Cardiac muscle cell (in vitro differentiated cells and primary cell): ENCODE measurements around the gene SLX4IP. TPM values are rescaled to one million over a fixed set of nuclear protein-coding genes. Genes with fewer than 3 reads are reported as not detected.
A peak's percentile ranks its signal among the peaks of the same experiment; 100 is the strongest.

Experiments used
- DNase-seq, 2 donors: peaks; one replicate each; pipeline versions ENCODE4 v3.0.0 to v3.0.0-alpha.2; 2010 to 2017; ENCODE audit warnings: low read depth in 1 of 2, low spot score in 1 of 2
- H3K27ac ChIP-seq: fragments of 200-600 bp; sonication (generic); 2 replicates; pipeline ENCODE4 v1.5.1; 2016
- H3K27me3 ChIP-seq: fragments of 200-600 bp; sonication (generic); 2 replicates; pipeline ENCODE4 v1.6.0; 2016; ENCODE audit warnings: control low read depth
- H3K36me3 ChIP-seq: fragments of 200-600 bp; sonication (generic); 2 replicates; pipeline ENCODE4 v1.5.1; 2016; ENCODE audit warnings: control low read depth
- H3K4me1 ChIP-seq: fragments of 200-600 bp; sonication (generic); 2 replicates; pipeline ENCODE4 v1.8.1; 2017; ENCODE audit warnings: low read depth, mild to moderate bottlenecking, mixed run types
- H3K4me3 ChIP-seq: fragments of 200-600 bp; sonication (generic); 2 replicates; pipeline ENCODE4 v1.5.1; 2016; ENCODE audit warnings: mild to moderate bottlenecking
- H3K9me3 ChIP-seq: fragments of 200-600 bp; sonication (generic); 2 replicates; pipeline ENCODE4 v1.5.1; 2017; ENCODE audit warnings: low read depth, mild to moderate bottlenecking, control low read depth
- polyA plus RNA-seq: library from polyadenylated mRNA; unstranded; fragments of >200 nt; fragmentation: Nextera tagmentation; extraction: Ambion mirVana; gene quantifications from 2 replicates; pipeline ENCODE4 v1.2.1, GENCODE V29; 2016
- total RNA-seq: library from RNA; depleted of rRNA; stranded (reverse); fragments of >200 nt; gene quantifications from 2 replicates; pipeline ENCODE4 v1.2.3, GENCODE V29; 2016
- TF ChIP-seq, protein P1 (sequence below): IDR thresholded peaks from 2 replicates; pipeline ENCODE4 v1.5.1; 2012; ENCODE audit warnings: low read depth, mild to moderate bottlenecking, low read length

SLX4IP gene
- total and polyA plus RNA-seq, 2 experiments from 2014 or later: 2.5 to 4.1 TPM

DNA sequence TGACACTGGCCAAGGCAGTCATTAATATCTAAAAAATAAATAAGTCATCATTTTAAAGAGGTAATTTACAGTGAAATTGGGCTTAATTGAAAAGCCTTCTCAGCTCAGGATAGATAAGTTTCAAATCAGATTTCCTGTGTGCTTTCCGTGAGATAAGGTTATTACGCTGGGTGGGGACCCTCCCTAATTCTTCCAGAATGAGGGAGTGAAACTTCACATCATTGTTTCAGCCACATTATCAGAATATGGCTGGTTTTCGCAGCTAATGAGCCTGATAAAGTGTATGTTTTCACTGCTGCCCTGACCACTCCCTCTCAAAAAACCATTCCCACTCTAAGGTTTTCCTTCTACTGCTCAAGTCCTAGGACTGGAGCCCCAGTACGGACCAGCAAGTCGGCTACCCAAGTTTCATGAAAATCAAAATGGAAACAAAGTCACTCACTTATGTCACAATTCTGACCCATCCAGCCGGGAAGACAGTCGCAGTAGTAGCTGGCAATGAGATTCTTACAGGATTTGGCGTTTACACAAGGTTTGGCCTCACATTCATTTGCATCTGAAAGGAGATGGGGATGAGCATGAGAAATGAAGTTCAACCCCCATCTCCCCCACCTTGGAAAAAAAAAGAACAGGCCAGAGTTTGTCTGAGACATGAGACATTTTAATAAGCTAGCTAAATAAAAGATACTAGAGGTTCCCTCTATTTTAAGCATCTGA, 214.1 kb downstream of the SLX4IP start:
- no peak for DNase-seq
- H3K9me3 ChIP-seq: no peaks in the 10 kb centered on the region
- TF ChIP-seq, protein P1, sequence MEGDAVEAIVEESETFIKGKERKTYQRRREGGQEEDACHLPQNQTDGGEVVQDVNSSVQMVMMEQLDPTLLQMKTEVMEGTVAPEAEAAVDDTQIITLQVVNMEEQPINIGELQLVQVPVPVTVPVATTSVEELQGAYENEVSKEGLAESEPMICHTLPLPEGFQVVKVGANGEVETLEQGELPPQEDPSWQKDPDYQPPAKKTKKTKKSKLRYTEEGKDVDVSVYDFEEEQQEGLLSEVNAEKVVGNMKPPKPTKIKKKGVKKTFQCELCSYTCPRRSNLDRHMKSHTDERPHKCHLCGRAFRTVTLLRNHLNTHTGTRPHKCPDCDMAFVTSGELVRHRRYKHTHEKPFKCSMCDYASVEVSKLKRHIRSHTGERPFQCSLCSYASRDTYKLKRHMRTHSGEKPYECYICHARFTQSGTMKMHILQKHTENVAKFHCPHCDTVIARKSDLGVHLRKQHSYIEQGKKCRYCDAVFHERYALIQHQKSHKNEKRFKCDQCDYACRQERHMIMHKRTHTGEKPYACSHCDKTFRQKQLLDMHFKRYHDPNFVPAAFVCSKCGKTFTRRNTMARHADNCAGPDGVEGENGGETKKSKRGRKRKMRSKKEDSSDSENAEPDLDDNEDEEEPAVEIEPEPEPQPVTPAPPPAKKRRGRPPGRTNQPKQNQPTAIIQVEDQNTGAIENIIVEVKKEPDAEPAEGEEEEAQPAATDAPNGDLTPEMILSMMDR: no peak
- H3K36me3 ChIP-seq: peaks cover 52% of the 10 kb centered on the region
- H3K27me3 ChIP-seq: no peaks in the 10 kb centered on the region
- H3K4me1 ChIP-seq: peaks cover 49% of the 10 kb centered on the region
- H3K27ac ChIP-seq: peak overlapping the region; percentile 44
- H3K4me3 ChIP-seq: no peak overlapping the region

GRCh38 chr20:10649797-10650160, 214.7 kb downstream of the SLX4IP start:
- no peaks in the 10 kb centered on the region for H3K9me3 ChIP-seq
- no peaks in the 10 kb centered on the region for H3K27me3 ChIP-seq
- H3K4me3 ChIP-seq: no peak overlapping the region
- H3K27ac ChIP-seq: peak overlapping the region; percentile 44
- H3K36me3 ChIP-seq: peaks cover 47% of the 10 kb centered on the region
- H3K4me1 ChIP-seq: peaks cover 49% of the 10 kb centered on the region
- DNase-seq: no peak
- TF ChIP-seq, protein P1: no peak

GRCh38 chr20:10651227-10651990, 216.3 kb downstream of the SLX4IP start:
- DNase-seq: peak in 1 of 2 donors; percentile 79
- TF ChIP-seq, protein P1: no peak
- Histone ChIP-seq H3K27me3 (no peaks in the 10 kb centered on the region), H3K9me3 (no peaks in the 10 kb centered on the region), H3K4me1 (peaks cover 55% of the 10 kb centered on the region), H3K27ac (peak overlapping the region; percentile 89), H3K4me3 (no peak overlapping the region), H3K36me3 (peaks cover 33% of the 10 kb centered on the region)

DNA sequence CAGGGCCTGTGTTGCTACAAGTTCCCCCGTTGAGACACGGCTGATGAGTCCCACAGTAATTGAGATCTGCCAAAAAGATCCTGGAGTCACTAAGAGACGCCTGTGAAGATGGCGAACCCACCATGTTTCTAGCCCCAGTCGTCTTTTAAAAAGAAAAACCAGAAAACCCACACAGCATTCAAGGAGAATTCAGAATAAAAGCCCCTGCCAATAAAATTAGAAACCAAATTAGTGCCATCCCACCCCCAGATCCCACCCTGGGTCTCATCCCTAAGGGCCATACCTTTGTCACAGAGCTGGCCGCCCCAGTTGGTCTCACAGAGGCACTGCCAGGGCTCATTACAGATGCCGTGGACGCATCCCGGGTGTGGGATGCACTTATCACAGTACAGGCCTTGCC, 217.1 kb downstream of the SLX4IP start:
- no peak for DNase-seq
- H3K36me3 ChIP-seq: peaks cover 32% of the 10 kb centered on the region
- H3K4me1 ChIP-seq: peaks cover 55% of the 10 kb centered on the region
- H3K4me3 ChIP-seq: no peak overlapping the region
- peak overlapping the region; percentile 89 for H3K27ac ChIP-seq
- no peaks in the 10 kb centered on the region for H3K27me3 ChIP-seq
- TF ChIP-seq, protein P1: no peak
- no peaks in the 10 kb centered on the region for H3K9me3 ChIP-seq

DNA sequence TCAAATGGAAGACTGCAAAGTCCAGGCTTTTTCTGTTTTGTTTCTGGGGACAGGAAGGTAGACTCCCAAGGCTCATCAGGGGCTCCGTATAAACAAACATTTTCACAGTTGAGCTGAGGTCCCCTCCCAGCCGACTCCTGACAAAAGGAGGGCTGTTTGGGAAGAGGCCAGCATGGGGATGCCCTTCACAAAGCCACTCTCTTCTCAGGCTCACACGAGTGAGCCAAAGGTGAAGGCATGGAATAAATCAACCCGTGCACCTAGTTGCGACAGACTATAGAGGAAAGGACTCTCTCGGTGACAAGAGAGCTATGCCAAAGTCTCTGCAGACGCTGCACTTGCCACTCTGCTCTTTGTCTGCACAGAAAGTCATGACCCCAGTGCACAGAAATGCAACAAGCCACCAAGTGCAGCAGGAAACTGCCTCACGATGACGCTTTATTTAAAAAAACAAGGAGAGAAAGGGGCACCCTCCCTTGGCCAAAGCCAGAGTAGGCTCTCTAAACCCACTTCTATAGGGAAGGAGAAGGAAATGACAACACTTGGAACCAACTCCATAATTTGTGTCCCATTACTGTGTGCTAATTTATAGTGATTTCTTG, 217.7 kb downstream of the SLX4IP start:
- DNase-seq: peak in 1 of 2 donors; percentile 63
- no peak overlapping the region for H3K4me3 ChIP-seq
- peak overlapping the region; percentile 89 for H3K27ac ChIP-seq

More for the DNA sequence above, 217.7 kb downstream of the SLX4IP start:
- Histone ChIP-seq H3K4me1 (peaks cover 55% of the 10 kb centered on the region), H3K27me3 (no peaks in the 10 kb centered on the region), H3K9me3 (no peaks in the 10 kb centered on the region), H3K36me3 (peaks cover 36% of the 10 kb centered on the region)
- TF ChIP-seq, protein P1: no peak
